GM15510 (cell line): ENCODE data around the gene SLC26A11.

Source experiments
- POLR2A ChIP-seq: IDR thresholded peaks from 3 replicates; pipeline ENCODE4 v1.6.1; 2011; ENCODE audit warnings: borderline replicate concordance; ENCODE audit not compliant: insufficient read length; ENCODE audit errors: extremely low read depth

Gene SLC26A11

GRCh38 chr17:80287806-80288567, 67.8 kb downstream of the SLC26A11 start:
- TF ChIP-seq POLR2A, result no peak

GRCh38 chr17:80289616-80290015, 69.4 kb downstream of the SLC26A11 start:
- no peak for TF ChIP-seq POLR2A

GRCh38 chr17:80290156-80290555, 69.9 kb downstream of the SLC26A11 start:
- TF ChIP-seq POLR2A, result no peak

GRCh38 chr17:80291260-80291659, 71.0 kb downstream of the SLC26A11 start:
- TF ChIP-seq POLR2A, result no peak

GRCh38 chr17:80291691-80292487, 71.7 kb downstream of the SLC26A11 start:
- no peak for TF ChIP-seq POLR2A

GRCh38 chr17:80292521-80292971, 72.3 kb downstream of the SLC26A11 start:
- TF ChIP-seq POLR2A, result no peak

- no peak for TF ChIP-seq POLR2A
These were observed 74.0 kb downstream of the SLC26A11 start for GRCh38 chr17:80294210-80294609.

- no peak for TF ChIP-seq POLR2A
These were observed 74.4 kb downstream of the SLC26A11 start for GRCh38 chr17:80294653-80295052.

GRCh38 chr17:80295146-80295545, 74.9 kb downstream of the SLC26A11 start:
- TF ChIP-seq POLR2A, result no peak

GRCh38 chr17:80295559-80295958, 75.3 kb downstream of the SLC26A11 start:
- TF ChIP-seq POLR2A, result no peak

GRCh38 chr17:80296221-80296620, 76.0 kb downstream of the SLC26A11 start:
- no peak for TF ChIP-seq POLR2A

- no peak for TF ChIP-seq POLR2A
These were observed 77.9 kb downstream of the SLC26A11 start for GRCh38 chr17:80297996-80298560.
